GM19452 (cell line): ENCODE results near the gene CNKSR3.
"Not testable (repeated sequence)": the region's sequence is repeated elsewhere in the genome, so short reads cannot be mapped to it uniquely, and the experiment has no call there.

Experiments used
- ATAC-seq: cut with Tn5 transposase; IDR thresholded peaks from one replicate; pipeline ENCODE4 v1.9.1; 2021; ENCODE audit not compliant: unreplicated experiment

Gene CNKSR3

GRCh38 chr6:154510144-154510905, at the start of gene CNKSR3:
Gene CNKSR3 (minus strand): TSS chr6:154510685. CDS start chr6:154510114, 571 bp downstream.
- peak; percentile 71 for ATAC-seq

- no peak for ATAC-seq
Measured at GRCh38 chr6:154558984-154559383, 48.5 kb upstream of the CNKSR3 start.

- ATAC-seq, result no peak
Measured at GRCh38 chr6:154558513-154558912, 48.0 kb upstream of the CNKSR3 start.

GRCh38 chr6:154555073-154555677, 44.7 kb upstream of the CNKSR3 start:
- ATAC-seq, result no peak

- no peak for ATAC-seq
Measured at GRCh38 chr6:154554491-154554890, 44.0 kb upstream of the CNKSR3 start.

GRCh38 chr6:154550779-154551178, 40.3 kb upstream of the CNKSR3 start:
- no peak for ATAC-seq

GRCh38 chr6:154549179-154549578, 38.7 kb upstream of the CNKSR3 start:
- ATAC-seq, result no peak

GRCh38 chr6:154548130-154548830, 37.8 kb upstream of the CNKSR3 start:
- ATAC-seq, result no peak

- no peak for ATAC-seq
Measured at GRCh38 chr6:154543628-154544027, 33.1 kb upstream of the CNKSR3 start.

GRCh38 chr6:154542747-154543146, 32.3 kb upstream of the CNKSR3 start:
- ATAC-seq, result no peak

- ATAC-seq, result not testable (repeated sequence)
Measured at GRCh38 chr6:154541837-154542236, 31.4 kb upstream of the CNKSR3 start.

GRCh38 chr6:154539593-154540269, 29.2 kb upstream of the CNKSR3 start:
- no peak for ATAC-seq

GRCh38 chr6:154538640-154539191, 28.2 kb upstream of the CNKSR3 start:
- no peak for ATAC-seq

- no peak for ATAC-seq
Measured at GRCh38 chr6:154537511-154538325, 27.2 kb upstream of the CNKSR3 start.

GRCh38 chr6:154536999-154537398, 26.5 kb upstream of the CNKSR3 start:
- no peak for ATAC-seq

- ATAC-seq, result no peak
Measured at GRCh38 chr6:154536255-154536654, 25.8 kb upstream of the CNKSR3 start.

- no peak for ATAC-seq
Measured at GRCh38 chr6:154535851-154536250, 25.4 kb upstream of the CNKSR3 start.

- ATAC-seq, result no peak
Measured at GRCh38 chr6:154535147-154535546, 24.7 kb upstream of the CNKSR3 start.

- ATAC-seq, result no peak
Measured at GRCh38 chr6:154534531-154534930, 24.0 kb upstream of the CNKSR3 start.

GRCh38 chr6:154532426-154532825, 21.9 kb upstream of the CNKSR3 start:
- no peak for ATAC-seq
